Ramos (cell line): Measurements from ENCODE around the gene DDAH2.

Source experiments
- in situ Hi-C: fragments of 300-500 bp; cut with MboI; formaldehyde crosslinking; loops from one replicate; pipeline ENCODE4 v1.14.3; 2022; ENCODE audit warnings: low sequenced_read_pairs; ENCODE audit not compliant: unreplicated experiment

The DDAH2 gene

GRCh38 chr6:31762356-31762755 is 33.3 kb upstream of the DDAH2 start, which contains the start of gene SAPCD1:
Gene SAPCD1, plus strand, starts transcription at chr6:31762656. Its CDS starts 399 bp downstream, at chr6:31763055.
- in situ Hi-C loops, result no loop called here

DNA sequence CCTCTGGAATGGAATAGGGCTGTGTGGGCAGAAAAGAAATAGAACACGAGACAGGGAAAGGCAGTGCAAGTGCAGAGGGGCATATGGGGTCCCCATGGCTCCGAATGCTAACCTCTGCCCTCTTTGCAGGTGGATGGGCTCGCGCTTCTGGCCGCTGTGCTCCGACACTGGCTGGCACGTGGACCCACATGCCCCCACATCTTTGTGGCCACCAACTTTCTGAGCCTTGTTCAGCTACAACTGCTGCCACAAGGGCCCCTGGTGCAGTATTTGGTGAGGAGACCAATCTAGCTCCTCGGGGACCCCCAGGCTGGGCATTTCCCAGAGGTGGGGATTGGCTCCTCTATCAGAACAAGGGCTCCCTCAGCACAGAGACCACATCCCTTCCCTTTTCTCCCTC is 32.2 kb upstream of the DDAH2 start:
- in situ Hi-C loops, result no loop called here

- in situ Hi-C loops, result no loop called here
Measured at GRCh38 chr6:31760790-31761189, 31.7 kb upstream of the DDAH2 start.

GRCh38 chr6:31758281-31758680 is 29.2 kb upstream of the DDAH2 start:
- in situ Hi-C loops, result no loop called here

DNA sequence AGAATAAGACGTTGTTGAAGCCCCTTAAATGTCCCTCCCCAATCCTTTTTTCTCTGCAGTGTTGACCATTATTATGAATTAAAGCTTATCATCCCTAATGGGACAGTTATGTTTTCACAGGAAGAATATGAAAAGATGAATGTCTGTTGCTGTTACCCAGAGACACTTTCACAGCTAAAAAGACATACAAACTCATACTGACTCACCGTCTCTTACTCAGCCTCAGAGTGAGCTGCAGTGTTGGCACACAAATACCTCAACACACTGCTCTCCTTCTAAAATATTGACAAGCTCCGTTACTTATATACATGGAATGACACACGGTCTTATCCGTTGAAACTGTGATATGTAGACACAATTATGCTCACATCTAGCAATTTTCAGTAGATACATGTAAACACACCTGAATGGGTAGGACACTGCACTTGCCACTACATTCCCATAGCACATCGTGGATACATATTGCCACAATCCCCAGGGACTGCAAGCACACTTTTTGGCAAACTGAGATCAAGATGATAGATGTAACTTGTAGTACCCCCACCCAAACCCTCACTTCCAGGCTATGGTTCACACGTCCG is 23.7 kb upstream of the DDAH2 start:
- in situ Hi-C loops, result no loop called here

- in situ Hi-C loops, result no loop called here
Measured at GRCh38 chr6:31750411-31751022, 21.4 kb upstream of the DDAH2 start.

- in situ Hi-C loops, result no loop called here
Measured at GRCh38 chr6:31749301-31750036, 20.4 kb upstream of the DDAH2 start.

DNA sequence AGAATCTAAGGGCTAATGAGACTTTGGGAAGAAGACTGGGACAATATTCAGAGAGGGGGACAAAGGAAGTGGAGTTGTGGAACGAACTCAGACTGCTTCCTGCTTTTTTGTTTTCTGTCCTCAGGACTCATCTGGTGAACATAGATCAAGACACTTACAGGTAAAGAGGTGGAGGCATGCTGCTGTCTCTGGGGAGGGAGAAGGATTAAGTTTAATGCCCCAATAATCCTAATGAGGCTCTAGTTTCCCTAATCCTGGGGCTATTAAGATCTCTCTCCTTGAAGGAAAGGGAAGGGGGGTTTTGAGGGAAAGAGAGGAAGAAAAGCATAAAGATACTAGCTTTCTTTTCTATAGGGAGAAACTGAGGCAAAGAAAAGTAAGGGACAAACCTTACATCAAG is 15.3 kb upstream of the DDAH2 start:
- in situ Hi-C loops, result no loop called here

DNA sequence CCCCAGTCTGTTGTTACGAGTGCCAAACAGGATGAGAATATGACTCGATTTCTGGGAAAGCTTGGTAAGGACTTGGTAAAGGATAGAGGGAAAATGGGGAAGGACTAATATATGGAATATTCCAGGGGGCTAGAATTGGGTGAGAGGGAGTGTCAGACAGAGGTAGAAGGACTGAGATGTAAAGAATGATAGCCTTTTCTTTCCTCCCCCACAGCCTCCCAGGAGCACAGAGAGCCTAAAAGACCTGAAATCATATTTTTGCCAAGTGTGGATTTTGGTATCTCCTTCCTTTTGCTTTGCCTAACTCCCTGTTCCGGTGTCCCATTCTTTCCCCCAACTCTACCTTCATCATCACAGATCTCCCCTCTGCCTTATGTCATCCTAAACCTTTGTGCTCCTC is 13.8 kb upstream of the DDAH2 start:
- in situ Hi-C loops, result no loop called here

- in situ Hi-C loops, result no loop called here
Measured at GRCh38 chr6:31741815-31742214, 12.7 kb upstream of the DDAH2 start.

DNA sequence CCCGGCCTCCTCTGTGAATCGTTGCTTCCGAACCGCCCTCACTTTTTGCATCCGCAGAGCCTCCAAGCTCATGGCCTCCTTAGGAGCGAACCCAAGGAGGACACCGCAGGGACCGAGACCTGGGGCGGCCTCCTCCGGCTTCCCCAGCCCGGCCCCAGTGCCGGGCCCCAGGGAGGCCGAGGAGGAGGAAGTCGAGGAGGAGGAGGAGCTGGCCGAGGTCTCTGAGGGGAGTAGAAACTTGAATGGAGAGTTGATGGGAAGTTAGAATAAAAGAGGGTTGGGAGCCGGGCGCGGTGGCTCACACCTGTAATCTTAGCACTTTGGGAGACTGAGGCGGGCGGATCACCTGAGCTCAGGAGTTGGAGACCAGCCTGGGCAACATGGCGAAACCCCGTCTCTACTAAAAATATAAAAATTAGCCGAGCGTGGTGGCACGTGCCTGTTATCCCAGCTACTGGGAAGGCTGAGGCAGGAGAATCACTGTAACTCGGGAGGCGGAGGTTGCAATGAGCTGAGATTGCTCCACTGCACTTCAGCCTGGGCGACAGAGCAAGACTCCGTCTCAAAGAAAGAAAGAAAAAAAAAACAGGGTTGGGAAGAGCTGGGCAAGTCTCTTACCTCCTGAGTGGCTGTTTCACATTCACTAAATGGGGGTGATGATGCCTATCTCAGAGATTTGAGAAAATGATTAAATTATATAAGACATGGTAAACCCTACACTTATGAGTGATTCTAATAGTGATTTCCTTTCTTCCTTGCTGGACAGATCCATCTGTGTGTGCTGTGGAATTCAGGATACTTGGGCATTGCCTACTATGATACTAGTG is 11.5 kb upstream of the DDAH2 start:
- in situ Hi-C loops, result no loop called here

- in situ Hi-C loops, result no loop called here
Measured at GRCh38 chr6:31739639-31740396, 10.7 kb upstream of the DDAH2 start, which contains the start of gene MSH5. Gene MSH5, plus strand, starts transcription at chr6:31740005. Its CDS starts 462 bp downstream, at chr6:31740467.

DNA sequence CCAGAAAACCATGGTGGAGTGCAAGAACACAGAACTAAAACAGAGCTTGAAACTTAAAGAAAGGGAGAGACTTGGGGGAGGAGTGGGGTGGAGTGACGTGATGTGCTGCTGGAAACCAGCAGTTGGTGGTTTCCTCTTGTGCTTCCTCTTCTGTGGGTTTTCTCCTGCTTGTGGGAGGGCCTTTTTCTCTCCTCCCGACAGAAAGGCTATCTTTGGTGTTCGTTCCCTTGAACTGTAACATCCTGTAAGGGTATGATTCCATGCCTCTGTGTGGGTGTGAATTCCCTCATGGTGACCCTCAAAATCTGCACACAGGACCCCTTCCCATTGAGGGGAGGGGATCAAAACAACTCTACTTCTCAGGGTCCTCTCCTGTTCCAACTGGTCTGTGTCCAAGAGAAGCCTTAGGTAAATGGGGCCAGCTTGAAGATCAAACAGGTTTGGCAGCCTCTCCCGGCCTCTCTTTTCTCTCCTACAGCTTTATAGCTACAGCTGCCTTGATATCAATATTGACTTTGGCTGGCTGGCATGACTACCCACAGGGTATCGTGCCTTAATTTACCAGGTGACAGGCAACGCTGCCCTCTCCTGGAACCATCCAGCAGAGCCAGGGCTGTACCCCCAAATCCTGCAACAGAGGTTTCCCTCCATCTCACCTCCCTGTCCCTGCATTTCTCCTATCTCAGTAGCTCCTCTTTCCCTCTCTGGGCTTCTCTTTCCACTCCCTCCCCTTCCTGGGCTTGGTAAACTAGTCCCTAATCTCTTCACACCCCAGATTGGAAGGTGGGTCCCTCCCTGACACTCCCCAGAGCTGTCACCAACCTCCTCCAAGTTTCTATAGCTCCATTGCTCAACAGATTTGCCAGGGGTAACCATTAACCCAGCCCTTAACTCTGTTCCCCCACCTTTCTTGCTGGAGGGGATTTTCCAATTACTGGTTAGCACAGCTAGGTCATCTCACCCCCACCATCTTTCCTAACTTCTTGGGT is 9.2 kb upstream of the DDAH2 start:
- in situ Hi-C loops, result no loop called here

DNA sequence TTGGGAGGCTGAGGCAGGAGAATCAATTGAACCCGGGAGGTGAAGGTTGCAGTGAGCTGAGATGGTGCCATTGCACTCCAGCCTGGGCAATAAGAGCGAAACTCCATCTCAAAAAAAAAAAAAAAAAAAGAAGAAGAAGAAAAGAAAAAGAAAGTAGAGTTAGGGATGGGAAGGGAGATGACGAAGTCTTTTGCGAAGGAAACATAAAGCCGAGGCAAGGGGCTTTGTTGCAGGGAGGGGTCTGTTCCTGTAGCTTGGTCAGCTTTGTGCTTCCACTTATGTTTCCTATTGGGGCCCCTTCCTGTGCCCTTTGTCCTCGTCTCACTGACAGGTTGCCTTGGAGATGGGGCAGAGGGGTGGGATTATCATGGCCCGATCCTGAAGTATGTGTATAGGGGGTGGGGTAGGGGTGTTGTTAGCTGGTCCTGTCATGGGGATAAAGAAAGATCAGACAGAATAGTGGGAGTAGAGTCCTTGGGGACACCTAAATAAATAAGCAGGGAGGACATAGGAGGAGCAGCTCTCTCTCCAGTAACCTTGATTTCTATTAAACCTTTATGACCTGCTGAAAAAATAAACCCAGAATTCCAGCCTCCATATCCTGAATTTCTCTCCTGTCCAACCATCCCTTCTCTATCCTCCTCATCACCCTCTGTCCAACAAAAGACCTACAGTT is 8.4 kb upstream of the DDAH2 start:
- in situ Hi-C loops, result no loop called here

DNA sequence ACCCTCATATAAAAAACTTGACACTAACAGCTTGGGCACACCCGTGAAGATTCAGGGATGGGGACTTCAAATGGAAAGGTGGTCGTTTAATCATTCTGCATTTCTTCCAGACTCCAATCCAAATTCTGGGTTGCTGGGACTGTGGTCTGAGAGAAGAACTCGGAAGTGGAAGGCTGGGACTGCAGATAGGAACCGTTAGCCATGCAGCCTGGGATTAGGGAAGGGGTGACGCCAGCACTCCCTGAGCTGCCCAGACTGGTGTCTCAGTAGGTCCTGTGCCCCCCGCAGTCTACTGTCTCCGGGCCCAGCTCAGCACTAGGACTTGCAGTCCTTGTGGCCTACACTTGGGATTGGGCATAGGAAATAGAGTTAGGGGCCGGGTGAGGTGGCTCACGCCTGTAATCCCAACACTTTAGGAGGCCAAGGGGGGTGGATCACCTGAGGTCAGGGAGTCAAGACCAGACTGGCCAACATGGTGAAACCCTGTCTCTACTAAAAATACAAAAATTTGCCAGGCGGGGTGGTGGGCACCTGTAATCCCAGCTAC is 7.7 kb upstream of the DDAH2 start:
- in situ Hi-C loops, result no loop called here

DNA sequence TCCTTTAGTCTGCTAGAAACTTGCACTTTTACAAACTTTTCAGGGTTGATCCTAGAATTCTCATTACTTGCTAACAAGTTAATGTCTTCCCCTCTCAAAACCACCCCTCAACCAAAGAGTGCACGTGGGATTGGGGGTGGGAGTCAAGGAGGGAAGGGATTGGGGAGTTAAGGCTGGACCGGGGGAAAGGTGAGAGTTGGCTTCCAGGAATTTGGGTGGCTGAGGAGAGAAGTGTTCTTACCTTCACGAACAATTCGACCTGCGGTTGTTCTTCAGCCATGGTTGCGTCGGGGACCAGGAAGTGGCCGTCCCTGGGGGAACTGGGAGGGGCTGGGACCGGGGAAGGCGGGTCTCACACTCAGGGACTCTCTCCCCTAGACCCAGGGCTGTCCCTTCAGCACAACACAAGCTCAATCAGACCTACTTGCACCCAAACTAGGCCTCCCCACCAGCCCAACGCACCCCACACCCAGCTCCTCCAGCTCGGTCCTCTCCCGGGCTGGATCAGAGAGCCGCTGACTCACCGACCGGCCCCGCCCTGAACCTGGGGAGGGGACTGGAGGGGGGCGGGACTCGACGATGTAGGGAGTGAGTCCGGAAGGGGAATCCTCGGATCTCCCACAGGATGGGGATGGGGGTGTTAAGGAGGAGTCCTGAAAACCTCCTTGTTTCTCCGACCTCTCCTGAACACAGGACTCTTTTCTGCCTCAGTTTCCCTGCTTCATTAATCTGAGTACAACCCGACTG is 7.1 kb upstream of the DDAH2 start, which contains the start of gene CLIC1:
Gene CLIC1, minus strand, starts transcription at position 510 of the 747 bp plus-strand sequence. Its CDS starts 230 bp downstream, at position 280.
- in situ Hi-C loops, result no loop called here

DNA sequence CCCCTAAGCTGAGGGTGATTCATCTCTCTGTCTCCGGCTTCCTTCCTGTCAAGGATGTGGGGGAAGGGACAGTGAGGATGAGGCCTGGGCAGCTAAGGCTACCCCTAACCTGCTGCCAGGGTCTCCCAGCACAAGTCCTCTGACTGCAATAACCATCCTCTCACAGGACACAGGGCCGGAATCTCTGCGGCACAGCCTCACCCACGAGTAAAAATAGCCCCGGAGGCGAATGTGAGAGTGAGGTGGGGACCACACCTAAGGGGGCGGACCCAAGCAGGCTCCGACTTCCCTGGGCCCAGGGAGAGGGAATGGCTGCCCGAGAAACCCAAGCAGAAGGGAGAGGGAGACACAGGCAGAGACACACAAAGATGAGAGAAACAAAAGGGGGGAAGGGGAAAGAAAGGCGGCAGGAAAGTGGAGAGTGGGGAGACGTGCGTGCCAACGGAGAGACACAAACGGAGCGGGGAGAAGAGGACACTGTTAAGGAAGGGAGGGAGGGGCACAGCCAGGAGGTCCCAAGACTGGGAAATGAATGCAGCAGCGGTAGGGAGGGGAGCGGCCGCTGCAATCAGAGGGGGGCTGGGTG is 5.8 kb upstream of the DDAH2 start:
- in situ Hi-C loops, result no loop called here
